Measurements from ENCODE around the gene ALG2. TPM values are rescaled to one million over a fixed set of nuclear protein-coding genes. Genes with fewer than 3 reads are reported as not detected.

The ALG2 gene
- total and polyA plus RNA-seq, 2 experiments from 2014 or later, result 31.5 to 39.7 TPM

DNA sequence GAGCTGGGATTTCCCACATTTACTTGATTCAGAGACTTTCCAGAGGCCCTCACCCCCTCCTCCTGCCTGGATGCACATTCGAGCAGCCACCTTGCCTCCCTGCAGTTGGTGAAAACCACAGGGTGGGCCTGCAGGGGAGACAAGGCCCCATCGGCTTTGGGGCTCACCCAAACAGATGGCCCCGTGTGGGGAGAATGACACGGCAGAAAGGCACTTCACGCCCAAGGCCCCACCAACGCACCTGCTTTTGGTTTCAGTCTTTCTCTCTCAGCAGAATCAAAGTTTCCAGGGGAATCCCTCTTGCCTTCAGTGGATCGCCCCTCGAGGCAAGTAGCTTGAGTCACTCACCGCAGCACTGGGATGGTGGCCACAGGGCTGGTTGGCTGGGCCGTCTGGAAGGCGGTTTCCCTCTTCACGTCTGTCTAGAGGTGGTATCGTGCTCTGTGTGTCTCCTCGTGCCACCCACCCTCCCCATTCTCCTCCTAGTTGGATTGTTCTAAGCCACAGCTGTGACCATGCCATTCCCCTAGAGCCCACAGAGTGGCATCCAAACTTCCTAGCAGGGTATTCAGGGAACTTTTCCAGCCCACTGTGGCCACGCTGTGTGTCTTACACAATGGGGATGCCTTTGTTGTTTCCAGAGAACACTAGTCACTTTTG, 32.2 kb upstream of the ALG2 start:
- H3K4me2 ChIP-seq, result no peak overlapping the region
- no peaks in the 10 kb centered on the region for H3K9me3 Mint-ChIP-seq
- no peaks in the 10 kb centered on the region for H3K36me3 ChIP-seq (ENCODE audit: insufficient read depth)
- H4K20me1 ChIP-seq (replicated peaks; ENCODE audit: insufficient read depth), result no peaks in the 10 kb centered on the region
- peak overlapping the region; percentile 28; the same call in 1 of the 2 replicates for H2AFZ ChIP-seq
- peak; percentile 19 for DNase-seq (ENCODE audit: low spot score)
- peaks cover 1% of the 10 kb centered on the region for H3K4me1 ChIP-seq (ENCODE audit: insufficient read depth)
- H3K27ac ChIP-seq (ENCODE audit: low read depth), result no peak overlapping the region
- no peaks in the 10 kb centered on the region for H3K79me2 ChIP-seq (replicated peaks; ENCODE audit: insufficient read depth)
- peaks cover 5% of the 10 kb centered on the region for H3K4me1 Mint-ChIP-seq
- H3K27ac Mint-ChIP-seq, result no peak overlapping the region
- no peaks in the 10 kb centered on the region for H3K27me3 ChIP-seq (ENCODE audit: insufficient read depth)
- no peaks in the 10 kb centered on the region for H3F3A ChIP-seq (replicated peaks; ENCODE audit: low read depth)
- no peaks in the 10 kb centered on the region for H3K9me2 ChIP-seq (ENCODE audit: insufficient read depth)
- H3K27me3 Mint-ChIP-seq (ENCODE audit: insufficient read depth, low read depth, poor library complexity), result peaks cover 6% of the 10 kb centered on the region
- H3K4me3 ChIP-seq, result no peak overlapping the region
- ATAC-seq, result peak; percentile 50
- H3K4me3 Mint-ChIP-seq, result no peak overlapping the region
- TF ChIP-seq, protein P1, sequence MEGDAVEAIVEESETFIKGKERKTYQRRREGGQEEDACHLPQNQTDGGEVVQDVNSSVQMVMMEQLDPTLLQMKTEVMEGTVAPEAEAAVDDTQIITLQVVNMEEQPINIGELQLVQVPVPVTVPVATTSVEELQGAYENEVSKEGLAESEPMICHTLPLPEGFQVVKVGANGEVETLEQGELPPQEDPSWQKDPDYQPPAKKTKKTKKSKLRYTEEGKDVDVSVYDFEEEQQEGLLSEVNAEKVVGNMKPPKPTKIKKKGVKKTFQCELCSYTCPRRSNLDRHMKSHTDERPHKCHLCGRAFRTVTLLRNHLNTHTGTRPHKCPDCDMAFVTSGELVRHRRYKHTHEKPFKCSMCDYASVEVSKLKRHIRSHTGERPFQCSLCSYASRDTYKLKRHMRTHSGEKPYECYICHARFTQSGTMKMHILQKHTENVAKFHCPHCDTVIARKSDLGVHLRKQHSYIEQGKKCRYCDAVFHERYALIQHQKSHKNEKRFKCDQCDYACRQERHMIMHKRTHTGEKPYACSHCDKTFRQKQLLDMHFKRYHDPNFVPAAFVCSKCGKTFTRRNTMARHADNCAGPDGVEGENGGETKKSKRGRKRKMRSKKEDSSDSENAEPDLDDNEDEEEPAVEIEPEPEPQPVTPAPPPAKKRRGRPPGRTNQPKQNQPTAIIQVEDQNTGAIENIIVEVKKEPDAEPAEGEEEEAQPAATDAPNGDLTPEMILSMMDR (conservative IDR thresholded peaks at IDR 0.05; ENCODE audit: low read depth in 2 of 2), result 0 out of 4 replicates have a peak, but pooled peaks of 1 of the 2 experiments have one; percentile 5
- TF ChIP-seq ZNF331 (CRISPR knock-in tag; IDR thresholded peaks at IDR 0.05; ENCODE audit: low read depth), result no peak
- H3K36me3 Mint-ChIP-seq (ENCODE audit: low read depth), result no peaks in the 10 kb centered on the region

DNA sequence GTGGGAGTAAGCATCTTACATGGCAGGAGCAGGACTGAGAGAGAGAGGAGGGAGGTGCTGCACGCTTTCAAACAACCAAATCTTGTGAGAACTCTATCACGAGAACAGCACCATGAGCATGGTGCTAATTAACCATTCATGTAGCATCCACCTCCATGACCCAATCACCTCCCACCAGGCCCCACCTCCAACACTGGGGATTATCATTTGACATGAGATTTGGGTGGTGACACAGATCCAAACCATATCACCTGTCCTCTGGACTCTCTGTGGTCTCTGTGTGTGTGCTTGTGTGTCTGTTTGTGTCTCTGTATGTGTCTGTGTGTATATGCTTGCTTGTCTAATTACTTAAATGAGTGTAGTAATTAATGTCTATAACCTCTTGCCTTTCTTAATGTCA, 31.4 kb upstream of the ALG2 start:
- TF ChIP-seq, protein P1 (conservative IDR thresholded peaks at IDR 0.05; ENCODE audit: low read depth in 2 of 2), result no peak
- TF ChIP-seq POLR2AphosphoS5 (IDR thresholded peaks at IDR 0.05; ENCODE audit: low read depth) (no peak), CREB1 (CRISPR knock-in tag; IDR thresholded peaks at IDR 0.05; ENCODE audit: low read depth) (no peak), STAT1 (IDR thresholded peaks at IDR 0.05; ENCODE audit: unreplicated experiment) (no peak)
- TF ChIP-seq, protein P2, sequence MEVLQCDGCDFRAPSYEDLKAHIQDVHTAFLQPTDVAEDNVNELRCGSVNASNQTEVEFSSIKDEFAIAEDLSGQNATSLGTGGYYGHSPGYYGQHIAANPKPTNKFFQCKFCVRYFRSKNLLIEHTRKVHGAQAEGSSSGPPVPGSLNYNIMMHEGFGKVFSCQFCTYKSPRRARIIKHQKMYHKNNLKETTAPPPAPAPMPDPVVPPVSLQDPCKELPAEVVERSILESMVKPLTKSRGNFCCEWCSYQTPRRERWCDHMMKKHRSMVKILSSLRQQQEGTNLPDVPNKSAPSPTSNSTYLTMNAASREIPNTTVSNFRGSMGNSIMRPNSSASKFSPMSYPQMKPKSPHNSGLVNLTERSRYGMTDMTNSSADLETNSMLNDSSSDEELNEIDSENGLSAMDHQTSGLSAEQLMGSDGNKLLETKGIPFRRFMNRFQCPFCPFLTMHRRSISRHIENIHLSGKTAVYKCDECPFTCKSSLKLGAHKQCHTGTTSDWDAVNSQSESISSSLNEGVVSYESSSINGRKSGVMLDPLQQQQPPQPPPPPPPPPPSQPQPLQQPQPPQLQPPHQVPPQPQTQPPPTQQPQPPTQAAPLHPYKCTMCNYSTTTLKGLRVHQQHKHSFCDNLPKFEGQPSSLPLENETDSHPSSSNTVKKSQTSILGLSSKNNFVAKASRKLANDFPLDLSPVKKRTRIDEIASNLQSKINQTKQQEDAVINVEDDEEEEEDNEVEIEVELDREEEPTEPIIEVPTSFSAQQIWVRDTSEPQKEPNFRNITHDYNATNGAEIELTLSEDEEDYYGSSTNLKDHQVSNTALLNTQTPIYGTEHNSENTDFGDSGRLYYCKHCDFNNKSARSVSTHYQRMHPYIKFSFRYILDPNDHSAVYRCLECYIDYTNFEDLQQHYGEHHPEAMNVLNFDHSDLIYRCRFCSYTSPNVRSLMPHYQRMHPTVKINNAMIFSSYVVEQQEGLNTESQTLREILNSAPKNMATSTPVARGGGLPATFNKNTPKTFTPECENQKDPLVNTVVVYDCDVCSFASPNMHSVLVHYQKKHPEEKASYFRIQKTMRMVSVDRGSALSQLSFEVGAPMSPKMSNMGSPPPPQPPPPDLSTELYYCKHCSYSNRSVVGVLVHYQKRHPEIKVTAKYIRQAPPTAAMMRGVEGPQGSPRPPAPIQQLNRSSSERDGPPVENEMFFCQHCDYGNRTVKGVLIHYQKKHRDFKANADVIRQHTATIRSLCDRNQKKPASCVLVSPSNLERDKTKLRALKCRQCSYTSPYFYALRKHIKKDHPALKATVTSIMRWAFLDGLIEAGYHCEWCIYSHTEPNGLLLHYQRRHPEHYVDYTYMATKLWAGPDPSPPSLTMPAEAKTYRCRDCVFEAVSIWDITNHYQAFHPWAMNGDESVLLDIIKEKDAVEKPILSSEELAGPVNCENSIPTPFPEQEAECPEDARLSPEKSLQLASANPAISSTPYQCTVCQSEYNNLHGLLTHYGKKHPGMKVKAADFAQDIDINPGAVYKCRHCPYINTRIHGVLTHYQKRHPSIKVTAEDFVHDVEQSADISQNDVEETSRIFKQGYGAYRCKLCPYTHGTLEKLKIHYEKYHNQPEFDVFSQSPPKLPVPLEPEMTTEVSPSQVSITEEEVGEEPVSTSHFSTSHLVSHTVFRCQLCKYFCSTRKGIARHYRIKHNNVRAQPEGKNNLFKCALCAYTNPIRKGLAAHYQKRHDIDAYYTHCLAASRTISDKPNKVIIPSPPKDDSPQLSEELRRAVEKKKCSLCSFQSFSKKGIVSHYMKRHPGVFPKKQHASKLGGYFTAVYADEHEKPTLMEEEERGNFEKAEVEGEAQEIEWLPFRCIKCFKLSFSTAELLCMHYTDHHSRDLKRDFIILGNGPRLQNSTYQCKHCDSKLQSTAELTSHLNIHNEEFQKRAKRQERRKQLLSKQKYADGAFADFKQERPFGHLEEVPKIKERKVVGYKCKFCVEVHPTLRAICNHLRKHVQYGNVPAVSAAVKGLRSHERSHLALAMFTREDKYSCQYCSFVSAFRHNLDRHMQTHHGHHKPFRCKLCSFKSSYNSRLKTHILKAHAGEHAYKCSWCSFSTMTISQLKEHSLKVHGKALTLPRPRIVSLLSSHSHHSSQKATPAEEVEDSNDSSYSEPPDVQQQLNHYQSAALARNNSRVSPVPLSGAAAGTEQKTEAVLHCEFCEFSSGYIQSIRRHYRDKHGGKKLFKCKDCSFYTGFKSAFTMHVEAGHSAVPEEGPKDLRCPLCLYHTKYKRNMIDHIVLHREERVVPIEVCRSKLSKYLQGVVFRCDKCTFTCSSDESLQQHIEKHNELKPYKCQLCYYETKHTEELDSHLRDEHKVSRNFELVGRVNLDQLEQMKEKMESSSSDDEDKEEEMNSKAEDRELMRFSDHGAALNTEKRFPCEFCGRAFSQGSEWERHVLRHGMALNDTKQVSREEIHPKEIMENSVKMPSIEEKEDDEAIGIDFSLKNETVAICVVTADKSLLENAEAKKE (CRISPR knock-in tag; IDR thresholded peaks at IDR 0.05), result no peak
- Mint-ChIP-seq H3K36me3 (ENCODE audit: low read depth) (no peaks in the 10 kb centered on the region), H3K9me3 (no peaks in the 10 kb centered on the region)

More for the DNA sequence above, 31.4 kb upstream of the ALG2 start:
- Histone ChIP-seq H3F3A (replicated peaks; ENCODE audit: low read depth) (no peaks in the 10 kb centered on the region), H3K4me2 (no peak overlapping the region), H4K20me1 (replicated peaks; ENCODE audit: insufficient read depth) (no peaks in the 10 kb centered on the region), H3K4me1 (ENCODE audit: insufficient read depth) (no peaks in the 10 kb centered on the region), H3K4me3 (no peak overlapping the region), H3K27me3 (ENCODE audit: insufficient read depth) (no peaks in the 10 kb centered on the region), H3K36me3 (ENCODE audit: insufficient read depth) (no peaks in the 10 kb centered on the region), H3K27ac (ENCODE audit: low read depth) (no peak overlapping the region), H2AFZ (no peak overlapping the region; the same call in 1 of the 2 replicates), H3K9me2 (ENCODE audit: insufficient read depth) (no peaks in the 10 kb centered on the region), H3K79me2 (replicated peaks; ENCODE audit: insufficient read depth) (no peaks in the 10 kb centered on the region)
- no peak overlapping the region for H3K4me3 Mint-ChIP-seq
- no peaks in the 10 kb centered on the region; the same call in 2 of the 3 replicates for H3K4me1 Mint-ChIP-seq
- peak overlapping the region; percentile 8 for H3K27ac Mint-ChIP-seq
- no peak for DNase-seq (ENCODE audit: low spot score)
- no peak for ATAC-seq
- H3K27me3 Mint-ChIP-seq (ENCODE audit: insufficient read depth, low read depth, poor library complexity), result peaks cover 6% of the 10 kb centered on the region
